Adrenal gland (tissue), 12 donors: ENCODE results near the gene SRRM2. TPM values are rescaled to one million over a fixed set of nuclear protein-coding genes. Genes with fewer than 3 reads are reported as not detected.

ENCODE experiments used
- DNase-seq, 7 donors: peaks; one replicate each; pipeline ENCODE4 v3.0.0-alpha.2; 2019 to 2020
- H3K27ac ChIP-seq, 5 donors: fragments of 200-600 bp; sonication (generic) in 4 of 5; 1 replicate in 3 of 5; 2 replicates in 2 of 5; pipeline versions ENCODE4 v1.5.1 to v1.8.0; 2016 to 2020; ENCODE audit warnings: mild to moderate bottlenecking in 1 of 5
- H3K27me3 ChIP-seq: fragments of 200-600 bp; 2 replicates; pipeline ENCODE4 v1.8.0; 2021
- H3K36me3 ChIP-seq, 2 donors: fragments of 200-600 bp; replicated peaks in 1 of 2; 1 replicate in 1 of 2; 2 replicates in 1 of 2; pipeline versions ENCODE4 v1.5.1 to v1.8.0; 2018 to 2022
- H3K4me1 ChIP-seq, 2 donors: fragments of 200-600 bp; replicated peaks in 1 of 2; 1 replicate in 1 of 2; 2 replicates in 1 of 2; pipeline versions ENCODE4 v1.5.1 to v1.8.0; 2018 to 2021
- H3K4me3 ChIP-seq, 4 donors: fragments of 200-600 bp; sonication (generic) in 3 of 4; one replicate each; pipeline ENCODE4 v1.5.1; 2016 to 2018
- H3K9me3 ChIP-seq, 3 donors: fragments of 200-600 bp; sonication (generic) in 1 of 3; replicated peaks in 1 of 3; 1 replicate in 2 of 3; 2 replicates in 1 of 3; pipeline versions ENCODE4 v1.5.1 to v1.8.0; 2016 to 2021
- CTCF ChIP-seq, 6 experiments: fragments of 450-650 bp in 4 of 6; fragments of 200-600 bp in 2 of 6; sonication (generic) in 1 of 6; IDR thresholded peaks; 1 replicate in 5 of 6; 2 replicates in 1 of 6; pipeline versions ENCODE4 v1.5.1 to v1.8.0; 2016 to 2021; ENCODE audit warnings: antibody characterized with exemption in 6 of 6, mild to moderate bottlenecking in 2 of 6, moderate library complexity in 1 of 6
- POLR2A ChIP-seq, 2 donors: fragments of 450-650 bp; IDR thresholded peaks; one replicate each; pipeline ENCODE4 v1.6.1; 2017; ENCODE audit warnings: antibody characterized with exemption in 2 of 2, mild to moderate bottlenecking in 2 of 2, moderate library complexity in 1 of 2
- WGBS, 4 donors: extraction: QIAGEN DNeasy Blood & Tissue Kit in 2 of 4; methylation state at CpG; one replicate each; pipeline versions ENCODE4 v1.1.5 to v1.1.7; 2013 to 2017; 5-methylcytosine and 5-hydroxymethylcytosine counted together
- intact Hi-C, 2 donors: fragments of 100-400 bp; cut with DNase I; formaldehyde crosslinking; loops; one replicate each; pipeline versions ENCODE4 v1.14.1 to v1.15.0; 2022 to 2023
- polyA plus RNA-seq, 3 donors: library from polyadenylated mRNA; stranded (reverse); fragments of 200-250 nt in 2 of 3; fragments of 350-450 nt in 1 of 3; fragmentation: Illumina TruSeq in 1 of 3; extraction: RNeasy Lipid Tissue Mini Kit (QIAGEN cat#74804) in 1 of 3; gene quantifications; one replicate each; pipeline ENCODE4 v1.2.3, GENCODE V29; 2013 to 2014
- total RNA-seq, 9 donors: library from RNA; depleted of rRNA in 4 of 9; stranded (reverse); fragments of >200 nt in 4 of 9; fragments of 120-200 nt in 1 of 9; fragmentation: NEBNext Ultra II Directional in 1 of 9; extraction: Animal tissue kit (Norgen Biotek cat#: 25700) in 1 of 9; gene quantifications; one replicate each; pipeline versions ENCODE4 v1.1.0 to v1.2.4, GENCODE V29; 2013 to 2023
- donor health status: healthy with polysubstance abuse.
- donor health status: Bipolar disorder and iron deficiency.
- donor health status: DM: yes; HTN: yes; CAD: no.
- donor health status: DM: no; HTN: no; CAD: no.
- donor health status: DM: no; HTN: no; CAD: no.
- donor health status: DM: yes; HTN: yes; CAD: no.

The SRRM2 gene
- total and polyA plus RNA-seq, 12 donors = 81.7 to 3,120 (median 328) TPM

GRCh38 chr16:2765462-2766404, 13.3 kb downstream of the SRRM2 start:
- intact Hi-C loops = no loop called here
- Histone ChIP-seq H3K4me3 (no peak overlapping the region), H3K27me3 (no peaks in the 10 kb centered on the region), H3K36me3 (peaks cover 0 to 99% of the 10 kb centered on the region in 2 donors), H3K4me1 (peaks cover 16 to 18% of the 10 kb centered on the region in 2 donors), H3K27ac (no peak overlapping the region), H3K9me3 (no peaks in the 10 kb centered on the region)
- TF ChIP-seq CTCF (IDR thresholded peaks at IDR 0.05) (no peak), POLR2A (IDR thresholded peaks at IDR 0.05) (no peak)
- 90 to 96% (median 95%) methylated on average over 70 to 73 of the region's 73 CpGs for WGBS, 4 donors
- DNase-seq = peak in 1 of 7 donors; percentile 47

GRCh38 chr16:2766430-2767139, 14.1 kb downstream of the SRRM2 start:
- Histone ChIP-seq H3K4me1 (peaks cover 16 to 18% of the 10 kb centered on the region in 2 donors), H3K27ac (peak overlapping the region in 2 of 5 donors; percentile 64 to 85)
- intact Hi-C loops = no loop called here

GRCh38 chr16:2767140-2767731, 14.8 kb downstream of the SRRM2 start:
- peak in 1 of 7 donors; percentile 50 for DNase-seq
- Histone ChIP-seq H3K9me3 (no peaks in the 10 kb centered on the region), H3K4me3 (no peak overlapping the region), H3K27me3 (no peaks in the 10 kb centered on the region), H3K36me3 (peaks cover 0 to 99% of the 10 kb centered on the region in 2 donors), H3K4me1 (peaks cover 16 to 18% of the 10 kb centered on the region in 2 donors), H3K27ac (peak overlapping the region in 4 of 5 donors; percentile 16 to 85 (median 62))
- intact Hi-C loops = no loop called here
- no peak for TF ChIP-seq POLR2A (IDR thresholded peaks at IDR 0.05)
- TF ChIP-seq CTCF (IDR thresholded peaks at IDR 0.05) = no peak
- 75 to 100% (median 81%) methylated on average over 2 to 19 of the region's 19 CpGs for WGBS, 4 donors

More at GRCh38 chr16:2766430-2767139, 14.1 kb downstream of the SRRM2 start:
- no peak for TF ChIP-seq POLR2A (IDR thresholded peaks at IDR 0.05)
- no peak for TF ChIP-seq CTCF (IDR thresholded peaks at IDR 0.05)
- Histone ChIP-seq H3K36me3 (peaks cover 0 to 99% of the 10 kb centered on the region in 2 donors), H3K27me3 (no peaks in the 10 kb centered on the region), H3K9me3 (no peaks in the 10 kb centered on the region), H3K4me3 (no peak overlapping the region)
- 95 to 97% (median 96%) methylated on average over 38 to 44 of the region's 44 CpGs for WGBS, 4 donors
- DNase-seq = no peak

GRCh38 chr16:2767891-2768290, 15.5 kb downstream of the SRRM2 start:
- DNase-seq = peak; percentile 68 to 86 (median 81)
- peaks cover 0 to 96% of the 10 kb centered on the region in 2 donors for H3K36me3 ChIP-seq

More at GRCh38 chr16:2767891-2768290, 15.5 kb downstream of the SRRM2 start:
- Histone ChIP-seq H3K27me3 (no peaks in the 10 kb centered on the region), H3K27ac (peak overlapping the region in 4 of 5 donors; percentile 16 to 85 (median 62)), H3K4me1 (peaks cover 16 to 18% of the 10 kb centered on the region in 2 donors), H3K4me3 (no peak overlapping the region), H3K9me3 (no peaks in the 10 kb centered on the region)
- 41 to 51% (median 46%) methylated on average over 12 to 14 of the region's 14 CpGs for WGBS, 4 donors
- intact Hi-C loops = no loop called here
- no peak for TF ChIP-seq CTCF (IDR thresholded peaks at IDR 0.05)
- peak in 1 of 2 donors; percentile 54 for TF ChIP-seq POLR2A (IDR thresholded peaks at IDR 0.05)
